Measurements from ENCODE around the gene BNC1. TPM values are rescaled to one million over a fixed set of nuclear protein-coding genes. Genes with fewer than 3 reads are reported as not detected.
A peak's percentile ranks its signal among the peaks of the same experiment; 100 is the strongest.
"Not testable (repeated sequence)": the region's sequence is repeated elsewhere in the genome, so short reads cannot be mapped to it uniquely, and the experiment has no call there.

The BNC1 gene
- polyA plus RNA-seq, 4 donors, result 0.10 to 0.13 TPM; not detected in 2

DNA sequence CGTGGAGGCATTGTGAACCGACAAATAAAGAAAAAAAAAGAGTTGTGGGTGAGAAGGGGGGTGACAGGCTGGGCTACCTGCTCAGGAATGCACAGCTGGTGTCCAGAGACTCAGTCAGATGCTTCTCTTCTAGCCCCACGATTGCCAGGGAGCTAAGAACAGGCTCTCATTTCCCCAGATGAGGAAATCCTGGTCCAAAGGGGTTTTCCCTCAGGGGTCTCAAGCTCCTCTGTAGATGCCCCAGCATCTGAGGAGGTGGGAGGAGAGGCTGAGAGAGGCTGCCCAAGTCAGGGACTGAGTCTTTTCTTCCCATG lies 35.5 kb downstream of the BNC1 start:
- H3K4me3 ChIP-seq (ENCODE audit: low read depth in 1 of 3, low read length in 3 of 3), result no peak overlapping the region
- FAIRE-seq (no peak), DNase-seq (no peak)
- H3K36me3 ChIP-seq (ENCODE audit: control insufficient read depth in 3 of 3, insufficient read depth in 2 of 3, low read depth in 1 of 3, low read length in 3 of 3), result no peaks in the 10 kb centered on the region
- no peak overlapping the region for H3K27ac ChIP-seq (ENCODE audit: low read depth in 1 of 3, low read length in 2 of 3)
- WGBS, 3 donors, result 14 to 29% (median 18%) methylated on average over 3 of the region's 3 CpGs
- no peaks in the 10 kb centered on the region for H3K4me1 ChIP-seq (ENCODE audit: control insufficient read depth in 3 of 3, insufficient read depth in 2 of 3, low read depth in 1 of 3, low read length in 2 of 3)
- H3K27me3 ChIP-seq (ENCODE audit: control insufficient read depth in 3 of 3, insufficient read depth in 3 of 3, low read length in 3 of 3), result peaks cover 0 to 6% (median 5%) of the 10 kb centered on the region in 3 donors
- H3K9me3 ChIP-seq (ENCODE audit: control insufficient read depth in 2 of 2, insufficient read depth in 1 of 2, low read depth in 1 of 2, low read length in 1 of 2), result no peaks in the 10 kb centered on the region

DNA sequence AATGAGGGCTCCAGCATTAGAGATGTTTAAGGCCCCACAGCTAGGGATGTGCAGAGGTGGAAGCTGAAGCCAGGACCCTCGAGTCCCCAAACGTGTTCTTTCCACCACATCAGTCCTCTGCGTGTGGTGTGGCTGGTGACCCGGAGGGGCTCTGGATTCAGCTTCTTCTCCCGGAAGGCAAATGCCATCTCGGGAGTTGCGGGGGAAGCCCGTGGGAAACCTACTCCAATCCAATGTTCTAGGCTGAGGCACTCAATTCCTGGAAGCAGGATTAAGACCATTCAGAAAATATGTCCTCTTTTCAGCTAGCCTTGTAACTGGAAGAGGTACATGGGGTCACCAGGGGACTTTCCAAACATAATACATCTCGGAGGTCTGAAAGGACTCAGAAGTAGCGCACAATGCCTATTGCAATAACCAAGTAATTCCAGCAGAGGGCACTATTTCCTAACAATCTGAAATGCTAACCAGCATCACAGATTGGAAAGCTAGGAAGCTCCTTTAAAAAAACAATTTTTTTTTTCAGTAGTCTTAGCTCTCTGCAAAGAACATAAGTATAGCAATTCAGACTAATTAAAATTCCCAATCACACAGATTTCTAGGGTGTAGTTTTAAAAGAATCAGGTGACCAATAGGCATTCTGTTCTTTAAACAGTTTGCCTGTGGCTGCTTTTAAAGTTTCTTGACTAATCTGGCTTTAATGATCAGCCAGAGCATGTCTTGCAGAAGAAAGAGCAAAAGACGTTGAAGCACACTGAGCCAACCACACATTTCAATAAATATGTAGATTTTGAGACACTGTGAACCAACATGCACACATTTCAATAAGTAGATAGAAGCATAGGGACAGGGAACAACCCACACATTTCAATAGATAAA lies 36.1 kb downstream of the BNC1 start:
- WGBS, 3 donors, result 34 to 38% (median 38%) methylated on average over 11 of the region's 11 CpGs
- FAIRE-seq (no peak), DNase-seq (peak; percentile 47 to 64)
- Histone ChIP-seq H3K27me3 (ENCODE audit: control insufficient read depth in 3 of 3, insufficient read depth in 3 of 3, low read length in 3 of 3) (peaks cover 0 to 6% (median 5%) of the 10 kb centered on the region in 3 donors), H3K9me3 (ENCODE audit: control insufficient read depth in 2 of 2, insufficient read depth in 1 of 2, low read depth in 1 of 2, low read length in 1 of 2) (no peaks in the 10 kb centered on the region), H3K4me1 (ENCODE audit: control insufficient read depth in 3 of 3, insufficient read depth in 2 of 3, low read depth in 1 of 3, low read length in 2 of 3) (no peaks in the 10 kb centered on the region), H3K36me3 (ENCODE audit: control insufficient read depth in 3 of 3, insufficient read depth in 2 of 3, low read depth in 1 of 3, low read length in 3 of 3) (no peaks in the 10 kb centered on the region), H3K27ac (ENCODE audit: low read depth in 1 of 3, low read length in 2 of 3) (no peak overlapping the region), H3K4me3 (ENCODE audit: low read depth in 1 of 3, low read length in 3 of 3) (no peak overlapping the region)

DNA sequence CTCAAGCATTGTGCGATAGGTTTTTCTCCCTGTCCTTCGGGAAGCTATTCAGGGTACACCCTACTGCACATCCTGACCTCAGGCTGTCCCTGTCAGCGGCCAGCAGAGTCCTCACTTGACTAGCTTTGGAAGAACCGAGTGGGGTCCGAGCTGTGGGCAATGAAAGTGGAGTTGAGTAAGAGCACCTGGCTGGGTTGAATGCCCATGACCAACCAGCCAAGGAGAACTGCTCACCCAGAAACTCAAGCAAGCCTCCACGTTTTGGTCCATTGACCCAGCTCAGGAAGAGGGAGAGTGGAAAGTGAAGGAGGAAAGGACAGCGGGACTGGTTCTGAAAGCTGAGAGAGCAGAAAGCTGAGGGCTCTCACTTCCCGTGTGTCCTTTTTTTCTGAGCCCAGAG lies 40.8 kb downstream of the BNC1 start:
- no peaks in the 10 kb centered on the region for H3K4me1 ChIP-seq (ENCODE audit: control insufficient read depth in 3 of 3, insufficient read depth in 2 of 3, low read depth in 1 of 3, low read length in 2 of 3)
- no peak for FAIRE-seq
- no peak overlapping the region for H3K4me3 ChIP-seq (ENCODE audit: low read depth in 1 of 3, low read length in 3 of 3)
- H3K36me3 ChIP-seq (ENCODE audit: control insufficient read depth in 3 of 3, insufficient read depth in 2 of 3, low read depth in 1 of 3, low read length in 3 of 3), result no peaks in the 10 kb centered on the region
- no peaks in the 10 kb centered on the region for H3K9me3 ChIP-seq (ENCODE audit: control insufficient read depth in 2 of 2, insufficient read depth in 1 of 2, low read depth in 1 of 2, low read length in 1 of 2)
- 65 to 73% (median 66%) methylated on average over 8 of the region's 8 CpGs for WGBS, 3 donors
- H3K27ac ChIP-seq (ENCODE audit: low read depth in 1 of 3, low read length in 2 of 3), result no peak overlapping the region
- H3K27me3 ChIP-seq (ENCODE audit: control insufficient read depth in 3 of 3, insufficient read depth in 3 of 3, low read length in 3 of 3), result peaks cover 0 to 5% (median 2%) of the 10 kb centered on the region in 3 donors
- no peak for DNase-seq

DNA sequence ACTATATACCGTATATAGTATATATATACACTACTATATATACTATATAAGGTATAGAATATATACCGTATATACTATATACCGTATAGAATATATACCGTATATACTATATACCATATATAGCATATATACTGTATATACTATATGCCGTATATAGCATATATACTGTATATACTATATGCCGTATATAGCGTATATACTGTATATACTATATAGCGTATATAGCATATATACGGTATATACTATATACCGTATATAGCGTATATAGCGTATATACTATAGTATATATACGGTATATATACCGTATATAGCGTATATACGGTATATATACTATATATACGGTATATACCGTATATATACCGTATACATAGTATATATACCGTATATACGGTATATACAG lies 54.2 kb downstream of the BNC1 start:
- FAIRE-seq (no peak), DNase-seq (no peak)
- Histone ChIP-seq H3K27me3 (ENCODE audit: control insufficient read depth in 3 of 3, insufficient read depth in 3 of 3, low read length in 3 of 3) (no peaks in the 10 kb centered on the region), H3K9me3 (ENCODE audit: control insufficient read depth in 2 of 2, insufficient read depth in 1 of 2, low read depth in 1 of 2, low read length in 1 of 2) (no peaks in the 10 kb centered on the region), H3K4me3 (ENCODE audit: low read depth in 1 of 3, low read length in 3 of 3) (no peak overlapping the region), H3K27ac (ENCODE audit: low read depth in 1 of 3, low read length in 2 of 3) (no peak overlapping the region), H3K4me1 (ENCODE audit: control insufficient read depth in 3 of 3, insufficient read depth in 2 of 3, low read depth in 1 of 3, low read length in 2 of 3) (no peaks in the 10 kb centered on the region), H3K36me3 (ENCODE audit: control insufficient read depth in 3 of 3, insufficient read depth in 2 of 3, low read depth in 1 of 3, low read length in 3 of 3) (no peaks in the 10 kb centered on the region)
- WGBS, 3 donors, result 93 to 97% (median 95%) methylated on average over 21 of the region's 21 CpGs

DNA sequence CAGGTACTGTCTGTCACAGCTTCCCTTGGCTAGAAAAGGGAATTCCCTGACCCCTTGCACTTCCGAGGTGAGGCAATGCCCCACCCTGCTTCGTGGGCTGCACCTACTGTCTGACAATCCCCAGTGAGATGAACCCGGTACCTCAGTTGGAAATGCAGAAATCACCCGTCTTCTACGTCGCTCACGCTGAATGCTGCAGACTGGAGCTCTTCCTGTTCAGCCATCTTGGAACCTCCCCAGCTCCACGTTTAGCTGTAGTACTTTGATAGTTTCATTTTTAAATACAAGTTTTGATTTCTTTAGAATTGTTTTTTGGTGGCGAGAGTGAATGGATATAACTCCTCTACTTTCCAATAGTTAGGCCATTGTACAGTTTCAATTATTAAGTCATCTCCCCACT lies 59.0 kb downstream of the BNC1 start:
- FAIRE-seq (no peak), DNase-seq (no peak)
- Histone ChIP-seq H3K27me3 (ENCODE audit: control insufficient read depth in 3 of 3, insufficient read depth in 3 of 3, low read length in 3 of 3) (no peaks in the 10 kb centered on the region), H3K4me3 (ENCODE audit: low read depth in 1 of 3, low read length in 3 of 3) (no peak overlapping the region), H3K27ac (ENCODE audit: low read depth in 1 of 3, low read length in 2 of 3) (no peak overlapping the region), H3K4me1 (ENCODE audit: control insufficient read depth in 3 of 3, insufficient read depth in 2 of 3, low read depth in 1 of 3, low read length in 2 of 3) (no peaks in the 10 kb centered on the region), H3K36me3 (ENCODE audit: control insufficient read depth in 3 of 3, insufficient read depth in 2 of 3, low read depth in 1 of 3, low read length in 3 of 3) (no peaks in the 10 kb centered on the region), H3K9me3 (ENCODE audit: control insufficient read depth in 2 of 2, insufficient read depth in 1 of 2, low read depth in 1 of 2, low read length in 1 of 2) (peaks cover 0 to under 1% of the 10 kb centered on the region in 2 donors)
- 68 to 81% (median 73%) methylated on average over 9 of the region's 9 CpGs for WGBS, 3 donors

DNA sequence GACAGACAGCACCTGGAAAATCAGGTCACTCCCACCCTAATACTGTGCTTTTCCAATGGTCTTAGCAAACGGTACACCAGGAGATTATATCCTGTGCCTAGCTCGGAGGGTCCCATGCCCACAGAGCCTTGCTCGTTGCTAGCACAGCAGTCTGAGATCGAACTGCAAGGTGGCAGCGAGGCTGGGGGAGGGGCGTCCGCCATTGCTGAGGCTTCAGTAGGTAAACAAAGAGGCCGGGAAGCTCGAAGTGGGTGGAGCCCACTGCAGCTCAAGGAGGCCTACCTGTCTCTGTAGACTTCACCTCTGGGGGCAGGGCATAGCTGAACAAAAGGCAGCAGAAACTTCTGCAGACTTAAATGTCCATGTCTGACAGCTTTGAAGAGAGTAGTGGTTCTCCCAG lies 62.7 kb downstream of the BNC1 start:
- WGBS, 3 donors, result 91 to 92% (median 91%) methylated on average over 9 of the region's 9 CpGs
- H3K27me3 ChIP-seq (ENCODE audit: control insufficient read depth in 3 of 3, insufficient read depth in 3 of 3, low read length in 3 of 3); FAIRE-seq; DNase-seq; H3K27ac ChIP-seq (ENCODE audit: low read depth in 1 of 3, low read length in 2 of 3); H3K9me3 ChIP-seq (ENCODE audit: control insufficient read depth in 2 of 2, insufficient read depth in 1 of 2, low read depth in 1 of 2, low read length in 1 of 2); H3K36me3 ChIP-seq (ENCODE audit: control insufficient read depth in 3 of 3, insufficient read depth in 2 of 3, low read depth in 1 of 3, low read length in 3 of 3); H3K4me3 ChIP-seq (ENCODE audit: low read depth in 1 of 3, low read length in 3 of 3); H3K4me1 ChIP-seq (ENCODE audit: control insufficient read depth in 3 of 3, insufficient read depth in 2 of 3, low read depth in 1 of 3, low read length in 2 of 3): not testable (repeated sequence)

DNA sequence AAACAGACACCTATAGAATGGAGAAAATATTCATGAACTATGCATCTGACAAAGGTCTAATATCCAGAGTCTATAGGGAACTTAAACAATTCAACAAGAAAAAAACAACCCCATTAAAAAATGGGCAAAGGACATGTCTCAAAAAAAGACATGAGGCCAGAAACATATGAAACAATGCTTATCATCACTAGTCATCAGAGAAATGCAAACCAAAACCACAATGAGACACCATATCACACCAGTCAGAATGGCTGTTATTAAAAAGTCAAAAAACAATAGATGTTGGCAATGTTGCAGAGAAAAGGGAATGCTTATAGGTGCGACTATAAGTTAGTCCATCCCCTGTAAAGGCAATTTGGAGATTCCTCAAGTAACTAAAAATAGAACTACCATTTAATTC lies 65.4 kb downstream of the BNC1 start:
- Histone ChIP-seq H3K27me3 (ENCODE audit: control insufficient read depth in 3 of 3, insufficient read depth in 3 of 3, low read length in 3 of 3) (no peaks in the 10 kb centered on the region), H3K27ac (ENCODE audit: low read depth in 1 of 3, low read length in 2 of 3) (no peak overlapping the region), H3K4me1 (ENCODE audit: control insufficient read depth in 3 of 3, insufficient read depth in 2 of 3, low read depth in 1 of 3, low read length in 2 of 3) (no peaks in the 10 kb centered on the region), H3K36me3 (ENCODE audit: control insufficient read depth in 3 of 3, insufficient read depth in 2 of 3, low read depth in 1 of 3, low read length in 3 of 3) (no peaks in the 10 kb centered on the region), H3K4me3 (ENCODE audit: low read depth in 1 of 3, low read length in 3 of 3) (no peak overlapping the region), H3K9me3 (ENCODE audit: control insufficient read depth in 2 of 2, insufficient read depth in 1 of 2, low read depth in 1 of 2, low read length in 1 of 2) (peaks cover 0 to 3% of the 10 kb centered on the region in 2 donors)
- whole genome bisulfite sequencing, 3 donors, result 85 to 94% (median 90%) methylated on average over 1 of the region's 1 CpG
- FAIRE-seq, result no peak
- no peak for DNase-seq

DNA sequence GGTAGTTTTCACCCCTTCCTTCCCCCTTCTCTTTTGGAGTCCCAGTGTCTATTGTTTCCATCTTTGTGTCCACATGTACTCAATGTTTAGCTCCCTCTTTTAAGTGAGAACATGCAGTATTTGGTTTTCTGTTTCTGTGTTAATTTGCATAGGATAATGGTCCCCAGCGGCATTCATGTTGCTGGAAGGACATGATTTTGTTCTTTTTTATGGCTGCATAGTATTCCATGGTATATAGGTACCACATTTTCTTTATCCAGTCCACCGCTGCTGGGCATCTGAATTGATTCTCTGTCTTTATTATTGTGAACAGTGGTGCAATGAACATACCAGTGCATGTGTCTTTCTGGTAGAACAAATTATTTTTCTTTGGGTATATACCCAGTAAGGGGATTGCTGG lies 69.2 kb downstream of the BNC1 start:
- Histone ChIP-seq H3K36me3 (ENCODE audit: control insufficient read depth in 3 of 3, insufficient read depth in 2 of 3, low read depth in 1 of 3, low read length in 3 of 3) (no peaks in the 10 kb centered on the region), H3K4me3 (ENCODE audit: low read depth in 1 of 3, low read length in 3 of 3) (no peak overlapping the region), H3K4me1 (ENCODE audit: control insufficient read depth in 3 of 3, insufficient read depth in 2 of 3, low read depth in 1 of 3, low read length in 2 of 3) (no peaks in the 10 kb centered on the region), H3K27ac (ENCODE audit: low read depth in 1 of 3, low read length in 2 of 3) (no peak overlapping the region), H3K9me3 (ENCODE audit: control insufficient read depth in 2 of 2, insufficient read depth in 1 of 2, low read depth in 1 of 2, low read length in 1 of 2) (peaks cover 0 to under 1% of the 10 kb centered on the region in 2 donors), H3K27me3 (ENCODE audit: control insufficient read depth in 3 of 3, insufficient read depth in 3 of 3, low read length in 3 of 3) (no peaks in the 10 kb centered on the region)
- FAIRE-seq (no peak), DNase-seq (no peak)
- 89 to 94% (median 93%) methylated on average over 2 of the region's 2 CpGs for WGBS, 3 donors

DNA sequence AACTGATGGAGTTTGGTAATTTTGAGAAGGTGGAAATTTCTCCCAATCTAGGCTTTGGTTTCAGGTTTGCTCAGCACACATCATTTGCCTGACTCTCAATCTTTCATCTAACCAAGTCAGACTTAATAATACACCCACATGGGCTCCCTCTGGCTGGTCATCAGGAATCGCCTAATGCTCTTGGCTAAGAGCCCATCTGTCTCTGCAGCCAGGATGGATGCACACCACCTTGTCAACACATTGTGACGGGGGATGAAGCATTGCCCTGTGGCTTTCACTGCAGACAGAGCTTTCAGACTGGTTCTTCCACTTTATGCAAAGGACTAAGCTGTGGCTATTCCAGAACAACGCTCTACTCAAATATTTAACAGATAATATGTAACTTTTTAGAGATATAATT lies 73.8 kb downstream of the BNC1 start:
- no peaks in the 10 kb centered on the region for H3K9me3 ChIP-seq (ENCODE audit: control insufficient read depth in 2 of 2, insufficient read depth in 1 of 2, low read depth in 1 of 2, low read length in 1 of 2)
- H3K27me3 ChIP-seq (ENCODE audit: control insufficient read depth in 3 of 3, insufficient read depth in 3 of 3, low read length in 3 of 3), result peaks cover 0 to 3% (median 2%) of the 10 kb centered on the region in 3 donors
- WGBS, 3 donors, result 23 to 48% (median 26%) methylated on average over 3 of the region's 3 CpGs
- H3K4me1 ChIP-seq (ENCODE audit: control insufficient read depth in 3 of 3, insufficient read depth in 2 of 3, low read depth in 1 of 3, low read length in 2 of 3), result no peaks in the 10 kb centered on the region
- DNase-seq, result no peak
- no peak overlapping the region for H3K27ac ChIP-seq (ENCODE audit: low read depth in 1 of 3, low read length in 2 of 3)
- FAIRE-seq, result no peak
- no peak overlapping the region for H3K4me3 ChIP-seq (ENCODE audit: low read depth in 1 of 3, low read length in 3 of 3)
- H3K36me3 ChIP-seq (ENCODE audit: control insufficient read depth in 3 of 3, insufficient read depth in 2 of 3, low read depth in 1 of 3, low read length in 3 of 3), result no peaks in the 10 kb centered on the region
